ENCODE measurements around the gene BMP7.

GRCh38 chr20:57240581-57241362, 25.7 kb downstream of the BMP7 start:
- no peak for TF ChIP-seq SUZ12 (IDR thresholded peaks at IDR 0.05; ENCODE audit: extremely low read depth, insufficient read depth, insufficient read length)
- TF ChIP-seq YY1 (IDR thresholded peaks at IDR 0.05; ENCODE audit: insufficient read depth, insufficient read length), result no peak
